Activated CD4-positive, CD25-positive, alpha-beta regulatory T cell (primary cell): ENCODE data around the gene C22orf31.
"Not testable (repeated sequence)": the region's sequence is repeated elsewhere in the genome, so short reads cannot be mapped to it uniquely, and the experiment has no call there.

Experiments
- DNase-seq, 4 experiments: peaks; one replicate each; lab custom pipeline; 2025; lab: John Stamatoyannopoulos, UW

Gene C22orf31

DNA sequence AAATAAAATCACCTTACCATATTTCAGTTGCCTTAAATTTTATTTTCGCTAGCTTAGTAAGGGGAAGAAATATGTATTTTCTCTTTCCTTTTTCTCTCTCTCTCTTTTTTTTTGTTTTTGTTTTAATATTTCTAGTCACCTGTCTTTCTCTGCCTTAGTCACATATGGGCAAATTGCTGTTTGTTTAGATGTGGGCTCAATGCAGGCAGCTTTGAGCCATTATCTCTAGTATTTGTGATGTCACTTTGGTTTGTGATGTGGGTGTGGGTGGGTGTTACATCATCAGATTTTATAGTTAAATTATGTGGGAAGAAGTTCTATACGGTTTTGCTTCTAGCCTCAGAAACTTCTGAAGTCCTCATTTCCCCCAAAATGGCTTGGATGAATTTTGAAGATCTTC is at the start of gene C22orf31:
C22orf31 (minus strand) TSS at position 59 of the 400 bp plus-strand sequence; CDS start at position 20, 39 bp downstream.
- no peak for DNase-seq

DNA sequence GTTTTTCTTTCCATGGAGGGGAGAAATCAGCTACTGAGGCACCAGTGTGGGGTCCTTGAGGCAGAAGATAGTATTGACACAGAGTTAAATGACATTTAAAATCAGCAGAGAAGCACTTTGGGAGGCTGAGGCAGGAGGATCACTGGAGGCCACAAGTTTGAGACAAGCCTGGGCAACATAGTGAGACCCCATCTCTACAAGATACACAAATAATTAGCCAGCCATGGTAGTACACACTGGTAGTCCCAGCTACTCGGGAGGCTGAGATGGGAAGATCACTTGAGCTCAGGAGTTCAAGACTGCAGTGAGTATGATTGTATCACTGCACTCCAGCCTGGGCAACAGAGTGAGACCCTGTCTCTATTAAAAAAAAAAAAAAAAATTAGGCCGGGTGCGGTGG is 49.3 kb upstream of the C22orf31 start:
- no peak for DNase-seq

DNA sequence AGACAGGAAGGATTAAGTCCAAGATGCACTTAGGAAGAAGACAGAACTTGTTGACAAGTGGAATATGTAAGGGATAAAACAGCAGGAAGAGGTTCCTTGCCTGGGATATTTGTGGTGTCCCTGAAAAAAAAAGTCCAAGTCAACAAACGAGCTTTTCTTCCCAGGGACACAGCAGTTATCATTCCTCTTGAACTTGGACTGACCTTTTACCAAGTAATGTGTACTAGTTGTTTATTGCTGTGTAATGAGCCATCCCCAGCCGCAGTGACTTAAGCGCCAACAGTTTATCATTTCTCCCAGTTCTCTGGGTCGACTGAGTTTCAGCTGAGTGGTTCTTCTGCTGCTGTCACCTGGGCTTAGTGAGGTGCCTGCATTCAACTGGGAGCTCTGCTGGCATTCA is 48.2 kb upstream of the C22orf31 start:
- no peak for DNase-seq

DNA sequence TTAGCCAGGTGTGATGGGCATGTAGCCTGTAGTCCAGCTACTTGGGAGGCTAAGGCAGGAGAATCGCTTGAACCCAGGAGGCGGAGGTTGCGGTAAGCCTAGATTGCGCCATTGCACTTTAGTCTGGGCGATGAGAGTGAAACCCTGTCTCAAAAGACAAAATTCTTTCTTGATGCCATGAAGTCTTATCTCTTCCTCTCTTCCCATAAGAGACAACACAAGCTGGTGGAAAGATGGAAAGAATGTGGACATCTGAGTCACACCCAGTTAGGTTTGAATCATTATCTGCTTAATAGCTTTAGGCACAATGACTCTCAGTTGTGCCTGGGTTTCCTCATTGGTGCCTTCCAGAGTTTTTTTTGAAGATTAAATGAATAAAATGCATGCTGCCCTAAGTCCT is 46.5 kb upstream of the C22orf31 start:
- no peak for DNase-seq

DNA sequence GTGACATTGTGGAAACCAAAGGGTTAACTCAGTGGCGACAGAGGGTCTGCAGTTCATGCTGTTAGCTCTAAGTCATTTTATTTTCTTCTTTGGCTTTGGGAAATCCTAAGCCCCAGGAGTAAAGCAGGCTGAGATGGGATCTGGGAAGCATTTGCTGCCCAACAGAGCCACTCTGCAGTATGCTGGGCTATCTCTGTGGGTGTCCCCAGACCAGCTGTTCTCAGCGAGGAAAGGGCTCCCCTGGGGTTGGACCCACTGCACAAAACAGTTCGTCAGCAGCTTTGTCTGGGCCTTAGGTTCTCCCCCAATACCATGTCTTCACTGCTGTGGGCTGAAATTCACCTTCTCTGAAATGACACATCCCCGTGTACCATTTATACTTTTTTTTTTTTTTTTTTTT is 45.2 kb upstream of the C22orf31 start:
- no peak for DNase-seq

DNA sequence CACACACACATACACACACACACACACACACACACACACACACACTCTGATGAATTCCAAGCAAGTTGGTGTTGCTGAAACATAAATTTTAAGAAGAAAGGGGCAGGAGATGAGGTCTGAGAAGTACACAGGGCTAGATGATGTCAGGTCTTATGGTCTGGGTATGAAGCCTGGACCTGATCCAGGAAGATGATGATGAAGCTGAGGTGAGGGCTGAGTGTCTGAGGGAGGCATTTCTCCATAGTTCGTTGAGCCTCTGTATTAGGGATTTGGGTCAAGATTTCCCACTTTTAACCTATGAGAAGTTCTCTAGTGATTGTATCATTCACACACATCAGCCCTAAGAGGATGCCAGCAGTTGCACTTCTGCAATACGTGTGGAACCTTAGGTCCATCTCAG is 43.8 kb upstream of the C22orf31 start:
- no peak for DNase-seq

DNA sequence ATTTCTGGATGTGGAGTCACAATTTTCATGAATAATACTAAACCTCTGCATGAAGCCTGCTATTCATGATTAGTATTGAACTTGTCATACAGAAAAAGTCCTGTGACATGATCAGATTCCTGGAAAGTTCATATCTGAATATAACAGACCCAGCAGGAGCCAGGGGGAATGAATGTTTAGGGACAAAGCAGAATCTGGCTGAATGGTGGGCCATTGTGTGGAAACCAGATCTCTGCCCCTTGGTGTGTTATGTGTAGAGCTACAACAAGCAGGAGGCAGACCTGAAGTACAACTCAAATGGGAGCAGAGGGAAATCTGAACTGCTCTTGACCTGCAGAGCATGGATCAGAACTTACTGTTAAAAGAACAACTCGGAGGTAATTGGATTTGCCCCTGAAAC is 41.5 kb upstream of the C22orf31 start:
- no peak for DNase-seq

DNA sequence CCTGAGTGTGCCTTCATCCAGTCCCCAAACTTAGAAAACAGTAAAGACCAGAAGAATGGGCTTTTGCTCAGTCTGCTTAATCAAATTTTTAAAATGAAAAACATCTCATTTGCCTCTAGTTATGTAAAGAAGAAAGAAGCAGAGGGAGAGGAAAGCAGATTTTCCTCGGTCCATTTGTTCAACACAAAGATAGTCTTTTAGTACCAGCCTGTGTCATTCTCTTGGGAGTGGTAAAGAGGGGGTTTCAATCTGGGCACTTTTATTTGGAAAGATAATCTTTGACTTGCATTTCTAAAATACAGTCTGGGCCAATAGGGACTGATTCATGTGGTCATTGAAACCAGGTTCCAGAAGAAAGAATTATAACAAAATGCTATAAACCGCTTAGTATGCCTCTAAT is 40.7 kb upstream of the C22orf31 start:
- no peak for DNase-seq

DNA sequence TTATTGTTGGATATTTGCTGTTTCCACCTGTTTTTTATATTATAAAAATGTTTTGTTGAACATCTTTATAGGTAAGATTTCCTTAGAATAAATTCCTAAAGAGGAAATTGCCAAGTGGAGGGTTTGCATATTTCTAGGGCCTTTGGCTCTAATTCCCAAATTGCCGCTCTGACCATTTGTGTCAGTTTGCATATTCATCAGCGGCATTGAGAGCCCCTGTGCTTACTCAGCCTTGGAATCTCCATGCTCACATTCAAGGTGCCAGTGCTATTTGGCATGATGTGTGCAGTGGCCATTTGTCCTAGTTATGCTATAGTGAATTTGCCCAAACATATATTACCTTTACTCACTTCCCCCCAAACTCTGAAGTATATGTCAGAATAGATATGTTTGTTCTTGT is 36.7 kb upstream of the C22orf31 start:
- DNase-seq, result no peak

DNA sequence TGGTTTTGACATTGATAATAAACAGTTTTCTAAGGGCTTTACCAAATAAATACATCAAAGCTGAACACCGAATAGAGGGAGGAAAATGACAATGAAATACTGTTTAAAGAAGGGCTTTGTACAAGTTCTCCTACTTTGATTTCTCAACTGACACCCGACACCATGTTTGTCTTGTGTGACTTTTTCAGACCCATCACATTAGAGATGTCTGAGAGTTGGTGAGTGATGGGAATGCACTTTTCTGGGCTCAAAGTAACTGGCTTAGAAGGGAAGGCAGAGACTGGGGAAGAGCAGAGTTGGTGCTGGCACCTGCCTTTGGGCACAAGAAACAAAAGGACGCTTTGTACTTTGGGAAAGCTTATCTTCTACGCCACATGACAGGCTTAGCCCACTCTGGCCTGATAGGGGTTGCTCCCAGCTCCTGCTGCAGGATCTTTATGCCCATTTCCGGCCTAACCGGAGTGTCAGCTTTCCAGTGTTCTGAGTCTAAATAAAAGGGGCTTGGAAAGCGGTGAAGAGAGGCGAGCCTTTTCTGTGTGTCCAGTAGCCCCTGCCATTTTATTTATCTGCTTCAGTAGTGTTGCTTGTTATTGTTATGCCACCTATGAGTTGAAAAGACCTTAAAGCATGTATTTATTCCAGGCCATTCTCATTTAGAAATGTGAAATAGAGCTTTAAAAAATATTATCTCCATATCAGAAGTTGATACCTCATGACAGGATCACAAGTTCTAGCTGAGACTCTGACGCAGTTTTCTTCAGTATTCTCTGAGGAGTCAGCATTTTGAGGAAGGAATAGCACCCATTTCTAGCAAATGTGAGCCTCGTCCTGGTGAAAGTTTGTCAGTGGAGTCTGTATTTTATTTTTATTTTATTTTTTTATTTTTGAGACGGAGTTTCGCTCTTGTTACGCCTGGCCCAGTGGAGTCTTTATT is 35.4 kb upstream of the C22orf31 start:
- no peak for DNase-seq

DNA sequence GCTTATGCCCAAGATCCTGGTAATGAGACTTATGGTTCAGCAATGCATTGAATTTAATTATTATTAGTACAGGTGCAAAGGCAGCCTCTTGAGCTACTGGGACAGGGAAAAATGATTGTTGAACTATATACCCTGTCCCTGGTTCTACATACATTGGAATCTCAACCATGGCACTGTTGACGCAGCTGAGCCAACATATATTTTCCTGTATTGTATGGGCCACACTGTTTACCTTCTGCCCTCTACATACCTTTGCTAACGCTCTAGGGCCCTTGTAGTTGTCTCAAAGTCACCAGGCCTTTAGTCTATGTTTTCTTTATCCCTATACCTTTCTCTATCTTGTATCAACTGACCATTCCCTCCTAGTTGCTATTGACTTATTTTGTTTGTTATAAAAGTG is 33.8 kb upstream of the C22orf31 start:
- no peak for DNase-seq

DNA sequence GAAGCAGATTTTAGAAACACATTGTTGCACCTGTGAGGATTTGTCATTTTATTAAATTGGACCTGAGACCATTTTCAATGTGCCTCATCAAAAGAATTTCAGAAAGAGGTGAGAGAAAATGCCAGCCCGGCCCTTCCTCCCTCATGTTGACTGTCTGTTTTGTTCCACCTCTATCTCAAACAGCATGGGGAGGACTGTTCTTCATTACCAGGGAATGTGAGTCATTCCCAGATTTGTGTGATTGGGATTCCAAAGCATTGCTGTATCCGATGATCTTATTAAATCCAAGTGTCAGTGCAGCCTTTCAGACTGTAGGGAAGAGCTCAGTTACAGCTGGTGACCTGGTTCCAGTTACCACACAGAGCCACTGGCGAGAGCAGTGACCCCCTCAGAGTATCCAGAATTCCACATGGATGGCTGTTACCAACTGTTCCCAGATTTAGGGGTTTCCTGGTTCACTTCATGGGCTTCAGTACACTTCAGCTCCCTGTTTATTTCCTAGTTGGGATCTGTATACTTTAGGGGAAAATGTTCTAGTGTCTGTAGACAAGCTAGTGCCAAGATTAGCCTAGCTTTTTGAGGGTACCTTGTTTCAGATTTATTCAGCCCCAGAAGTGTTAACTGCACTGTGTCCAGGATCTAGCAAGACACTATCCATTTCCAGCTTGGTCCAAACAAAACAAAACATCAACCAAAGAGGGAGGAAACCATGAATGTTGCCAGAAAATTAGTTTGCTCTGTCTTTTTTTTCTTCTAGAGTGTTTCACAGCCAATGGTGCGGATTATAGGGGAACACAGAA is 32.1 kb upstream of the C22orf31 start:
- no peak for DNase-seq

DNA sequence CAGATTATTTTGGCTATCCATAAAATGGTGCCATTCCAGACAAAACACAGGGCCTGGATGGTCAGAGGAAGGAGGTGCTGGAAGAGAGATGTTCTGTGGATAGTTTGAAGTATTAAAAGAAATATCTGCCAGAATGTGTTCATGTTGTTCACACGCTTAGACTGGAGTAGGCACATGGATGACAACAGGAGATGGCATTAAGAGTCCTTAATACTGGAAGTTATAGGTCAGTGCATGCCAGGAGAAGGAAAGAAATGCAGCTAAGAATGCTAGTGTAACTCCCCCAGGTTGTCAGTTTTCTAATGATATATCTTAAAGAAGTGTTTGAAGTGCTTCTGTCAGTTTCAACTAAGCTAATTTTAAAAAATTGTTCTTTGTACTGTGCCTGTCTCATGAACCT is 31.4 kb upstream of the C22orf31 start:
- DNase-seq, result no peak

DNA sequence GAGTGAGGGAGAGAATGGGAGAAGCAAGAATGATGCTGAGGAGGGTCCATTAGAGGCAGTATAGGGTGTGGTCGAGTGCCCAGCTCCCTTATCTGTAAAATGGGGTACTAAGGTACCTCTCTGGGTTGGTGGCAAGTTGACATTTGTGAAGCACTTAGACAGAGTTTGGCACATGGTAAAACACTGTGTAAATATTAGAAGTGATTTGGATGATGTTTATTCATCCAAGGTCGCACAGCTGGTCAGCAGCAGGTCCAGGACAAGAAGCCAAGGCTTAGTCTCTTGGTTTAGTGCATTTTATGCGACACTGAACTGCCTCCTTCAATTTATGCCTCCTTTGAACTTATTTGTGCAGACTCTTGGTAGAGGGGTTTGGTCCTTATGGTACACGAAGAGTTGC is 30.6 kb upstream of the C22orf31 start:
- DNase-seq, result no peak

DNA sequence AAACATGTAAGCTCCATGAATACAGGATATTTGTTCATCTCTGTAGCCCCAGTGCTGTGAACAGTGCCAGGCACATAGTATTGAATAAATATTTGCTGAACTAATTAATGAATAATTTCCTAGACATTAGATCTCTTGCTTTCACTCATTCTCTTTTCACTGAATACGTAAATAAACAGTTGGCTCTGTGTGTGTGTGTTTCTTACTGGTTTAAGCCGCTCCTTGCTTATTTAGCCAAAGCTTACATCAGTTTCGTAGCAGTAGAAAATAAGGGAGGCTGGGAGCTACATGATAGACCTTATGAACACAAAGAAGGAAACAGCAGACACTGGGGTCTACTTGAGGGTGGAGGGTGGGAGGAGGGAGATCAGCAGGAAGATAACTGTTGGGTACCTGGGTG is 28.4 kb upstream of the C22orf31 start:
- no peak for DNase-seq

DNA sequence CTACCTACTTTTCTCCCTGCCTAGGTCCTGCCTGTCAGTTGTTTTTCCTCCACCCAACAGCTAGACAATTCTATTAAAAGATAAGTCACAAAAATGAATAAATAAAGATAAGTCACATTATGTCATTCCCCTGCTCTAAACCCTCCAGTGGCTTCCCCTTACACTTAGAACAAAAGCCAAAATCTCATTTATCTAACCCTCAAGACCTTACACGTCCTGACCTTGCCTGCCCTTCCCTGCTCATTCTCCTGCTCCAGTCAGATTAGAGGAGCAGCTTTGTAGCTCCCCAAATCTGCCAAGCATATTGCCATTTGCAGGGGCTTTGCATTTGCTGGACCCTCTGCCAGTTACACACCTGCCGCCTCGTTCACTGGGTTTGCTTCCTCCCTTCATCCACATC is 27.9 kb upstream of the C22orf31 start:
- DNase-seq, result no peak

DNA sequence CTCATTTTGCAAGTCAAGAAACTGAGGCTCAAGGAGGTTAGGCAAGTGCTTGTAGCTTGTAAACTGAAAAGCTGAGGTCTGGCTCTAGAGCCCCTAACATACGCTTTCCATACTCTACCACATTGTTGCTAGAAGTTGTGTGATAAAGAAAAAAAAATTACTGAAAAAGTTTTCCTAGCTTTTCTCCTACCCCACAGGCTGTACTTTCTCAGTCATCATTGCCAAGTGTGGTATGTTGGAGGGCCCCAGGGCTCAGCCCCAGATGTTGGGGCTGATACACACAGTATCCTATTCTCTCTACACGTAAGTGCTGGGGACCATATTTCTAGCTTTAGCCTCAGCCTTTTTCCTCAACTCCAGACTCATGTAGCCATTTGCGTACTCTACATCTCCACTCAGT is 27.2 kb upstream of the C22orf31 start:
- DNase-seq, result no peak

DNA sequence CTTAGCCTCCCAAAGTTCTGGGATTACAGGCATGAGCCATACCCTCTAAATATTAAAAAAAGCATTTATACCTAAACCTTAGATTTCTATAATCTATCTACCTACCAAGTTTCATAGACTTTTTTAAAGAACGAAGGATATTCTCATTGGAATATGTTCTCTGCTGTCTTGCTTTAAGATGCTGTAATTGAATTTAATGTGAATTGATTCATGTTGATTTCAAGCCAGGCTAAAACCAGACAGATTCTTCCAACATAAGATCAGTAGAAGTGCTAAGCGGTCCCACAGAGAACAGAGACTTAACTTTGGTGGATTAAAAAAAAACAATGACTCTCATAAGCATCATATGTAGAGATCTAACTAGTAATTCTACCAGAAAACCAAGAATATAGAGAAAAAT is 25.4 kb upstream of the C22orf31 start:
- DNase-seq, result no peak

DNA sequence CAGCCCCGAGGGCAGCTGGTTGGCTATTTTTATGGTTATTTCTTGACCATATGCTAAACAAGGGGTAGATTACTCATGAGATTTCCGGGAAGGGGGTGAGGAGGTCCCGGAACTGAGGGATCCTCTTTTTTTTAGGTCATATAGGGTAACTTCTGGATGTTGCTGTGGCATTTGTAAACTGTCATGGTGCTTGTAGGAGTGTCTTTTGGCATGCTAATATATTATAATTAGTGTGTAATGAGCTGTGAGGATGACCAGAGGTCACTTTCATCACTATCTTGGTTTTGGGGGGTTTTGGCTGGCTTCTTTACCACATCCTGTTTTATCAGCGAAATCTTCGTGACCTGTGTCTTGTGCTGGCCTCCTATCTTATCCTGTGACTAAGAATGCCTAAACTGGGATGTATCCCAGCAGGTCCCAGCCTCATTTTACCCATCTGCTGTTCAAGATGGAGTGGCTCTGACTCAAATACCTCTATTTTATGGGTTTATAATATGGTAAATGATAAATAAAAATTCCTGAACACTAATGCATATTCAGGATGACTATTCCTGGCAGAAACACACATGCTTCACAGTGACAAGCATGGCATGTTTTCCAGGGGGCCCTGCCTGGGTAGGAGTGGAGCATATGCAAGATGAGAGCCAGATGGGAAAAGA is 22.4 kb upstream of the C22orf31 start:
- no peak for DNase-seq

DNA sequence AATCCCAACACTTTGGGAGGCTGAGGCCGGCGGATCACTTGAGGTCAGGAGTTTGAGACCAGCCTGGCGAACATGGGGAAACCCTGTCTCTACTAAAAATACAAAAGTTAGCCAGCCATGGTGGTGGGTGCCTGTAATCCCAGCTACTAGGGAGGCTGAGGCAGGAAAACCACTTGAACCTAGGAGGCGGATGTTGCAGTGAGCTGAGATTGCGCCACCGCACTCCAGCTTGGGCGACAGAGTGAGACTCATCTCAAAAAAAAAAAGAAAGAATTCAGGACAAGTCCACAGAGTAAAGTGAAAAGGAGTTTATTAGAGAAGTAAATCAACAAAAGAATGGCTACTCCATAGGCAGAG is 21.9 kb upstream of the C22orf31 start:
- not testable (repeated sequence) for DNase-seq

DNA sequence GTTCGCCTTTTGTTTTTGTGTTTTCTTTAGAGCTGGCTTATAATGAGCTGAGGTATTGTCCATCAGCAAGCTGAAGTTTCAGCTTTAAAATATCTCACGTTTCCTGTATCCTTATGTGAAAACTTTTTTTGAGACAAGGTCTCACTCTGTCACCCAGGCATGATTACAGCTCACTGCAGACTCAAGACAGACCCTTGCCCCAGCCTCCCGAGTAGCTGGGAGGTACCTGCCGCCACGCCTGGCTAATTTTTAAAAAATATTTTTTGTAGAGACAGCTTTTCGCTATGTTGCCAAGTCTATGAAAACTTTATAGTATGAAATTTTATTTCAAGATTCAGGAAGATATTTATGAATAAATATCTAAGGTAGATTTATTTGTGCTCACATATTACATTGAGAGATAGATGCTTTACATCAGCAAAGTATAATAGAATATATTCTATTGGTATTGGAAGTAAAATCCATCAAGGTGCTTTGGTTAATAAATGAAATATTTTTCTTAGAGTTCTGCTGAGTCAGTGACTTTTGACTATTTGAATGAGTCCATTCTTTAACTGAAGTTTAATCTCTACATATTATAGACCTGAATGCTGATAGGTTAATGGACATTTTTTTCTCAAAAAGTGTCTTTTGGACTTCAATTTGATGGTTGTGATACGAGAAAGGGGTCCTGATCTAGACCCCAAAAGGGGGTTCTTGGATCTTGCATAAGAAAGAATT is 21.4 kb upstream of the C22orf31 start:
- DNase-seq, result no peak
